Ecto neural progenitor cell (in vitro differentiated cells): Measurements from ENCODE around the gene NAV1.
A peak's percentile ranks its signal among the peaks of the same experiment; 100 is the strongest.
"Not testable (repeated sequence)": the region's sequence is repeated elsewhere in the genome, so short reads cannot be mapped to it uniquely, and the experiment has no call there.

Experiments
- DNase-seq: peaks from one replicate; pipeline ENCODE4 v3.0.0-alpha.2; 2018; ENCODE audit warnings: low spot score

The NAV1 gene

DNA sequence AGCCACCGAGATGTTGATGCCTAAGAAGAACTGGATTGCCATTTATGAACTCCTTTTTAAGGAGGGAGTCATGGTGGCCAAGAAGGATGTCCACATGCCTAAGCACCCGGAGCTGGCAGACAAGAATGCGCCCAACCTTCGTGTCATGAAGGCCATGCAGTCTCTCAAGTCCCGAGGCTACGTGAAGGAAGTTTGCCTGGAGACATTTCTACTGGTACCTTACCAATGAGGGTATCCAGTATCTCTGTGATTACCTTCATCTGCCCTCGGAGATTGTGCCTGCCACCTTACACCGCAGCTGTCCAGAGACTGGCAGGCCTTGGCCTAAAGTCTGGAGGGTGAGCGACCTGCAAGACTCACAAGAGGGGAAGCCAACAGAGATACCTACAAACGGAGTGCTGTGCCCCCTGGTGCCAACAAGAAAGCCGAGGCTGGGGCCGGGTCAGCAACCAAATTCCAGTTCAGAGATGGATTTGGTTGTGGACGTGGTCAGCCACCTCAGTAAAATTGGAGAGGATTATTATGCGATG lies 18.8 kb upstream of the NAV1 start:
- not testable (repeated sequence) for DNase-seq

GRCh38 chr1:201525193-201525778 lies 13.6 kb upstream of the NAV1 start:
- DNase-seq, result no peak

- no peak for DNase-seq
These were observed 11.0 kb upstream of the NAV1 start for GRCh38 chr1:201527879-201528278.

DNA sequence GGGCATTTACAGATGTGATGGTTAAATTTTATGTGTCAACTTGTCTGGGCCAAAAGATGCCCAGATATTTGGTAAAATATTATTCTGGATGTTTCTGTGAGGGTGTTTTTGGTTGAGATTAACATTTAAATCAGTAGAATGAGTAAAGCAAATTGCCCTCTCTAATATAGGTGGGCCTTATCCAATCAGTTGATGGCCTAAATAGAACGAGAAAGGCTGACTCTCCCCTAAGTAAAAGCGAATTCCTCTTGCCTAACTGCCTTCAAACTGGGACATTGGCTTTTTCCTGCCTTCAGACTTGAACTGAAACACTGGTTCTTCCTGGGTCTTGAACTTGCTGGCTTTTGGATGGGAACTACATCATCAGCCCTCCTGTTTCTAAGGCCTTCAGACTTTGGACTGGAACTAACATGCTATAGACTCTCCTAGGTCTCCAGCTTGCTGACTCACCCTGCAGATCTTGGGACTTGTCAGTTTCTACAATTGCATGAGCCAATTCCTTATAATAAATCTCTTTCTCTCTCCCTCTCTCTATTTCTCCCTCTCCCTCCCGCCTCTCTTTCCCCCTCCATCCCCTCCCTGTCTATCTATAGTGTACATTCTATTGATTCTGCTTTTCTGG lies 10.2 kb upstream of the NAV1 start:
- DNase-seq, result no peak

GRCh38 chr1:201530741-201531531 lies 8.0 kb upstream of the NAV1 start:
- peak; percentile 87 for DNase-seq

DNA sequence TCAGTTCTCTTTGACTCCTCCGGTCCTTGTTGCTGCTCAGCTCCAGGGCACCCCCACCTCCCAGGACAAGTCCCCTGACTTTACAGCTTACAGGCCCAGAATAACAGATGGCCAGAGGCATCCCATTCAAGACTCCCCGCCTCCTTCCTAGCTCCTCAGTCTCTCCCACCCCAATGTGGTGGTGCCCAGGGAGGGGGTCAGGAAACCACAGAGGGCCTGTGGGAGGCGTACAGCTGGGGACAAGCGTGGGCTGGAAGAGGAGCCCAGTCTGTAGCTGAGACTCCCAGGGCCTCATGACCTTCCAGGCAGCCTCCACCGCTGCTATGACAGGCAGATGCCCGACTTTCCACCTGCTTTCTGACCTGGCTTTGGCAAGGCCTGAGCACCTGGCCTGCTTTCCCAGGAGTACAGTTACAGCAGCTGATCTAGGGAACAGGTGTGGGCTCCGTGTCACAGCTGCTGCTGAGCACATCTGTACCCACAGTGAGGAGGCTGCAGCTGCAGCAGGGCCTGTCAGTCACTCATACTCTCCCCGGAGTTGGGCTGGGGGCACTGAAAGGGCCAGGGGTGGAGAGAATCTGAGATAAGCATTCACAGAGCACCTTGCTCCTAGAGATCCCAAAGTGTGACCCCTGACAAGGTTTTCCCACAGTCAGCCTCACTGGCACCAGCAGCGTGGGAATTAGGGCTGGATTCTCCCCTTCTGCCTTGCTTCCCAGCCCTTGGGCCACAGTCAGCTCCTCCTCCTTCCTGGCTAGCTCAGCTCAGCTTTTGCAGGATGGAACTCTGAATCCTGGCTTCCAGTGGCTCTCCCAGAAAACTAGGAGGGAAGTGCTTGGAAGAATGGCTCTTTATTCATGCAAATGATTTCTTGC lies 7.1 kb upstream of the NAV1 start:
- no peak for DNase-seq

GRCh38 chr1:201533836-201534235 lies 5.1 kb upstream of the NAV1 start:
- no peak for DNase-seq

- no peak for DNase-seq
These were observed 3.6 kb upstream of the NAV1 start for GRCh38 chr1:201535046-201535918.

GRCh38 chr1:201535919-201536245 lies 3.0 kb upstream of the NAV1 start:
- DNase-seq, result no peak

- DNase-seq, result no peak
These were observed 2.4 kb upstream of the NAV1 start for GRCh38 chr1:201536558-201536957.

- DNase-seq, result no peak
These were observed 1.9 kb upstream of the NAV1 start for GRCh38 chr1:201537028-201537427.

GRCh38 chr1:201537467-201537866 lies 1.5 kb upstream of the NAV1 start:
- DNase-seq, result no peak

DNA sequence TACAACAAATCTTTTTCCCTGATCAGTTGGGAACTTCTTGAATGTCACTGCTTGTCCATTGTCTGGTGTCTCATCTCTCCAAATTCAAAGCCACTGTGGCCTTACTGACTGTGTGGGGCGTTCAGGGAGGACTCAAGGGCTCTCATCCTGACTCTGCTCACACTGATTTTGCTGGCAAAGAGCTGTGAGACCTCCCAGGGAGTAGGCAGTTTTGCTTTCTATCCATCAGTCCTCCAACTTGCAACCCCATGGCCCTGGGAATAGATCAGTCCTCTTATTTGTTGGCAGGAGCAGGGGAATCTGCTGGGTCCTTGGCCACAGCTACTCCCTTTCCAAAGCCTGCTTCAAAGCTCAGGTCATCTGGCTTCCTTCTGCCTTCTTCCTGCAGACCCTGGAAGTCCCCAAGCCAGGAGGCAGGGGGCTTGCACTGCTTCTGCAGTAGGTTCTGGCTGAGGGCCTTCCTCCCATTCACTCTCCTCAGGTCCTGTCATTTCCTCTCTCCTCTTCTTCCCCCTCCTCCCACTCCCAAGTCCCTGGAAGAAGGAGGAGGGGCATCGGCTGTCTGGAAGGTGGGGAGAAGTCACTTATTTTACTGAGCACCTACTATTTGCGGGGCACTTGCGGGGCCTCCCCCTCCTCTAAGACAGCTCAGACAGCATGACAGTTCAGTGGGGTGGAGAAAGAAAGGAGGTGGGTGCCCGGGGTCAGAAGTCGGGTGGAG lies 876 bp upstream of the NAV1 start:
- DNase-seq, result no peak

- DNase-seq, result peak; percentile 68
These were observed 869 bp downstream of the NAV1 start for GRCh38 chr1:201539561-201540431.

DNA sequence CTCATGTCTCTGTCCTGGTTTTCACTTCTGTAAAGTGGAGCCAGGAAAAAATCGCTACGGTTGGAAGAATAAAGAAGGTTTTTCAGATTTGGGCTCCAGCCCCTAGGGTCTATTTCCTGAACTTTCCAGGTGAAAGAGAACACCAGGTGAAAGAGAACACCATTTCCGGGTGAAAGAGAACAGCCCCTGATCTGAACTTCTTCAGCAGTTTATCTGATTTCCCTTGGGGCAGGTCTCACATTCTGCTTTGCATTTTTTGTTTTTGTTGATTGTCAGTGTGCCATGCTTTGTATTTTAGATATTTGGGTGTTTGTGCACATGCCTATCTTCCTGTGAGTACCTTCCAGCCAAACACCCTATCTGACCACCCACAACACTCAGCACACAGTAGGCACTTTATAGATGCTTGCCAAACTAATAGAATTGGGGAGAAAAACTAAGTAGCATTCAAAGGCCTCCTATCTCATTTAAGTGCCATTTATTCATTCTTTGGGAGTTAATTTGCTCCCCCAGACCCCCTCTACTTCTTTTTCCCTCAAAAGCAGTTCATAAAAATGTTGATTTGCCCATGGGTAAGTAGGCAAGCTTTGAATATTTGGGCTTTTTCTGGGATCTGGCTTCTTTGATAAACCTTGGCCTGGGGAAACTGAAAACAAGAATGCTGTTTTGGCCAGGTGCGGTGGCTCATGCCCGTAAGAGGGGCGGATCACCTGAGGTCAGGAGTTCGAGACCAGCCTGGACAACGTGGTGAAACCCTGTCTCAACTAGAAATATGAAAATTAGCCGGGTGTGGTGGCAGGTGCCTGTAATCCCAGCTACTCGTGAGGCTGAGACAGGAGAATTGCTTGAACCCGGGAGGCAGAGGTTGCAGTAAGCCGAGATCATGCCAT lies 2.2 kb downstream of the NAV1 start:
- DNase-seq, result no peak

- no peak for DNase-seq
These were observed 3.5 kb downstream of the NAV1 start for GRCh38 chr1:201542309-201543035.

GRCh38 chr1:201543871-201544642 lies 5.1 kb downstream of the NAV1 start:
- no peak for DNase-seq
